ENCODE data around the gene PLEKHG5.

The PLEKHG5 gene

GRCh38 chr1:6483017-6483760 is 8.3 kb downstream of the PLEKHG5 start:
- peaks cover 8% of the 10 kb centered on the region for H3K27me3 Mint-ChIP-seq
- no peak overlapping the region for H3K4me3 Mint-ChIP-seq
- H3K27ac Mint-ChIP-seq: no peak overlapping the region

DNA sequence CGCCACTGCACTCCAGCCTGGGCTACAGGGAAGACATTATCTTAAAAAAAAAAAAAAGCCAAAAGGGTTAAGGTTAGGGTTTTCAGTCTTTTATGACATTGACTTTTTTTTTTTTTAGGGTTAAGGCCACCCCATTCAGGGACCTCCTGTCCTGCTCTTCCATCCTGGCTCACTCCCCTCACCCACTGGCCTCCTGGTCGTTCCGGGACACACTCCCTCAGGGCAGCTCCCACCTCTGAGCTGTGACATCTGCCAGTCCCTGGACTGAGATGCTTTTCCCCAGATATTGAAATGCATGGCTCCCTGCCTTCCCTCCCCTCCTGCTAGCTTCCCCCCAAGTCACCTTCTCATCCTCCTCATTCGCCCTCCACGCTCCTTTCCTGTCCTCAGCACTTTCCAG is 9.6 kb downstream of the PLEKHG5 start:
- Mint-ChIP-seq H3K27me3 (peaks cover 6% of the 10 kb centered on the region), H3K36me3 (no peaks in the 10 kb centered on the region), H3K27ac (no peak overlapping the region), H3K9me3 (ENCODE audit: low read depth) (no peaks in the 10 kb centered on the region), H3K4me3 (no peak overlapping the region), H3K4me1 (ENCODE audit: low read depth) (peaks cover 7% of the 10 kb centered on the region)

More at GRCh38 chr1:6483017-6483760, 8.3 kb downstream of the PLEKHG5 start:
- Mint-ChIP-seq H3K4me1 (ENCODE audit: low read depth) (peaks cover 9% of the 10 kb centered on the region), H3K9me3 (ENCODE audit: low read depth) (no peaks in the 10 kb centered on the region), H3K36me3 (no peaks in the 10 kb centered on the region)

- Mint-ChIP-seq H3K4me1 (ENCODE audit: low read depth) (peaks cover 3% of the 10 kb centered on the region), H3K27me3 (no peaks in the 10 kb centered on the region), H3K36me3 (no peaks in the 10 kb centered on the region), H3K9me3 (ENCODE audit: low read depth) (no peaks in the 10 kb centered on the region), H3K4me3 (no peak overlapping the region), H3K27ac (no peak overlapping the region)
These were observed 14.2 kb downstream of the PLEKHG5 start for GRCh38 chr1:6477039-6477820.

GRCh38 chr1:6476483-6476882 is 15.0 kb downstream of the PLEKHG5 start:
- Mint-ChIP-seq H3K27ac (no peak overlapping the region), H3K4me3 (no peak overlapping the region), H3K36me3 (no peaks in the 10 kb centered on the region), H3K27me3 (no peaks in the 10 kb centered on the region), H3K4me1 (ENCODE audit: low read depth) (peaks cover 3% of the 10 kb centered on the region), H3K9me3 (ENCODE audit: low read depth) (no peaks in the 10 kb centered on the region)

DNA sequence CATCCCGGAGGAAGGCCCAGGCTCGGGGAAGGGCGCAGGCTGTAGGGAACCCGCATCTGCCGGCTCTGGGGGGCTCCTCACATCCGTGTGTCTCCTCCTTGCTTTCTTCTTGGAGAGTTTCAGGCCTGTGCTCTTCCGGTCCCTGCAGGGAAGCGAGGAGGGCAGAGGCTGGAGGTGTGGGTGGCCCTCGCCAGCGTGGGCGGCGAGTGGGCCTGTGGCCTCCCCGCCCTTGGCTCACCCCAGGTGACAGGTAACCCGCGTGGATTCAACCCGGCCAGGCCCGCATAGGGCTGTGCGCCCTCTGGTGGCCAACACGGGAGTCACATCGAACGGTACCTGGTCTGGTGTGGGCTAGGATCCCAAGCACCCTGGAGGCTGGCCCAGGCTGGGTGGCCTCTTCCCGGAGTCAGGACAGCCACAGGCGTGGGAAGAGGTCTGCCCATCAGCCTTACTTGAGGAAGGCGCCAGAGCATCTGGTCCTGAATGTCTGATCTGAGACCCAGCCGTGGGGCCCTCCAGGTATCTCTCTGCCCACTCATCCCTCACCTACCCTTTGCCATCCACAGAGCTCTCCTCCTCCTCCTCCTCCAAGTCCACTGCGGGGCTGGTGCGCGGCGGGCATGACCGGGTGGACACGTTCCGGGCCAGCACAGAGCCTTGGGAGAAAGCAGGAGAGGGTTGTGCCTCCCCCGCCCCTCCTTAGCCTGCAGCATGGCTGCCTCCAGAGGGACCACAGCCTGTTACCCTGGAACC is 15.9 kb downstream of the PLEKHG5 start:
- no peak overlapping the region for H3K27ac Mint-ChIP-seq
- no peaks in the 10 kb centered on the region for H3K27me3 Mint-ChIP-seq
- peaks cover 3% of the 10 kb centered on the region for H3K4me1 Mint-ChIP-seq (ENCODE audit: low read depth)
- H3K4me3 Mint-ChIP-seq: no peak overlapping the region
- H3K9me3 Mint-ChIP-seq (ENCODE audit: low read depth): no peaks in the 10 kb centered on the region
- no peaks in the 10 kb centered on the region for H3K36me3 Mint-ChIP-seq

- H3K27ac Mint-ChIP-seq: no peak overlapping the region
- no peaks in the 10 kb centered on the region for H3K27me3 Mint-ChIP-seq
- H3K4me3 Mint-ChIP-seq: no peak overlapping the region
- peaks cover 3% of the 10 kb centered on the region for H3K4me1 Mint-ChIP-seq (ENCODE audit: low read depth)
- no peaks in the 10 kb centered on the region for H3K9me3 Mint-ChIP-seq (ENCODE audit: low read depth)
- no peaks in the 10 kb centered on the region for H3K36me3 Mint-ChIP-seq
These were observed 16.6 kb downstream of the PLEKHG5 start for GRCh38 chr1:6474815-6475282.

DNA sequence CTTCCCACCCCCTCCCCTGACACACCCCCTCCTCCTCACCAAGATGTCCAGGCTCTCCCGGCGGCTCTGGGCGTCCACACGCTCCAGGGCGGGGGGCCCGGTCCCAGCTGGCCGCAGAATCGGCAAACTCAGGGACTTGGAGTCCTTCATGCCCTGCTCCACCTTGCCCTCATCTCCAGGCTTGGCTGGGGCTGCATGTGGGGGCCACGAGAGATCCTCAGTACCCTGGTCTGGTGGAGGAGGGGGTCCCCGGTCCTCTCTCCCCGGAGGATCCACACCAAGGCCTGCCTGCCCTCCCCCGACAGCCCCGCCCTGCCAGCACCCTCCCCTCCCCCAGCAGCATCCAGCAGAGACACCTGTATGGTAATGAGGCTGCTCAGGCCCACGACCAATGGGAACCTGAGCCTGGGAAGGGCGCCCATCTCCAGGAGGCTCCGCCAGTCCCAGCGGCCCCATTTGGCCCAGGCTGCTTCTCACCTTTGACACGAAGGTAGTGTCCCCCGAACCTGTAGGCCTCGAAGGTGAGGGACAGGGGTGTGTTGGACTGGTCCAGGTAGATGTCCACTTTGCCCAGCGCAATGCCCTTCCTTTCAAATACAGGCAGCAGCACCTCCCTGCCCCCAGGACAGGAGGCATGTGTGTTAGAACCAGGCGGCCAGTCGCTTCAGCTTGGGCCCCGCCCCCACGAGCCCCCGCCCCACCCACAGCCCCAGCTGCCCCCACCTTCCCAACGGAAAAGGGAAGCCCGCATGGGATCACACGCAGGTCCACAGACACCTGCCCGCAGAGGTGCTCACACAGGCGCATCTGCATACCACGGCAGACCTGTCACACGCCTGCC is 17.3 kb downstream of the PLEKHG5 start:
- peaks cover 3% of the 10 kb centered on the region for H3K4me1 Mint-ChIP-seq (ENCODE audit: low read depth)
- H3K36me3 Mint-ChIP-seq: no peaks in the 10 kb centered on the region
- no peaks in the 10 kb centered on the region for H3K9me3 Mint-ChIP-seq (ENCODE audit: low read depth)
- no peaks in the 10 kb centered on the region for H3K27me3 Mint-ChIP-seq
- H3K4me3 Mint-ChIP-seq: no peak overlapping the region
- no peak overlapping the region for H3K27ac Mint-ChIP-seq

DNA sequence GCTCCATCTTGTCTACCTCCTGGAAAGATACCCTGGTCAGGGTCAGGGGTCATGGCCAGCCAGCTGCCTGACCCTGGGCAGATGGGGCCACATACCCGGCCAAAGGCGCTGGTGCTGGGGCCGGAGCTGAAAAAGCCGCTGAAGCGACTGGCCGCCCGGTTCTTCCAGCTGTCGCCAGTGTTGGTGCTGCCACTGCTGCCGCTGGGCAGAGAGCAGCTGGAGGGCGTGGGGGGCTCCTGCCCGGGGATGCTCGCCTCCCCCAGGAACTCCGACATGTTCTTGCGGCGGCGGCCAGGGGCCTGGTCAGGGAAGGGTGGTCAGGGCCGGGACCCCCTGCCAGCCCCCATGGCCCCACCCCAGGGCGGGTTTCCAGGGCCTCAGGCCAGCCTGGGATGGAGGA is 18.3 kb downstream of the PLEKHG5 start:
- Mint-ChIP-seq H3K27ac (no peak overlapping the region), H3K36me3 (no peaks in the 10 kb centered on the region), H3K9me3 (ENCODE audit: low read depth) (no peaks in the 10 kb centered on the region), H3K27me3 (no peaks in the 10 kb centered on the region), H3K4me3 (no peak overlapping the region), H3K4me1 (ENCODE audit: low read depth) (peaks cover 3% of the 10 kb centered on the region)

- Mint-ChIP-seq H3K9me3 (ENCODE audit: low read depth) (no peaks in the 10 kb centered on the region), H3K4me3 (no peak overlapping the region), H3K27me3 (no peaks in the 10 kb centered on the region), H3K4me1 (ENCODE audit: low read depth) (peaks cover 3% of the 10 kb centered on the region), H3K36me3 (no peaks in the 10 kb centered on the region), H3K27ac (no peak overlapping the region)
These were observed 19.1 kb downstream of the PLEKHG5 start for GRCh38 chr1:6472391-6472790.

DNA sequence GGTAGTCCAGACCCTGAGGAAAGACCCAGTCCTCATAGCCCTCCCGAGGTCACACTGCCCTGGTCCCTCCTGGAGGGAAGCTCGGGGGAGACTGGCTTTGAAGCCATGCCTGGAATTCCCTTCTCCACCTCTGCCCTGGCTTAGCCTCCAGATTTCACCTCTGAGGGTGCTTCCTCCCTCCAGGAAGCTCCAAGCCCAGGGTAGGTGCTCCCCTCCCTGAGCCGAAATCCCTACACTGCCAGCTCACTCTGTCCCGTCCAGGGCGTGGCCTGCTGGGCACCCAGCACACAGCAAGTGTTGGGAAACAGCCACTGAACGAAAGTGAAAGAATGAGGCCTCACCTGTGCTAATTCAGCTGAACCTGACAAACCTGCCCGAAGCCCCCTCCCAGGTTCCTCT is 19.5 kb downstream of the PLEKHG5 start:
- Mint-ChIP-seq H3K4me3 (no peak overlapping the region), H3K9me3 (ENCODE audit: low read depth) (no peaks in the 10 kb centered on the region)

DNA sequence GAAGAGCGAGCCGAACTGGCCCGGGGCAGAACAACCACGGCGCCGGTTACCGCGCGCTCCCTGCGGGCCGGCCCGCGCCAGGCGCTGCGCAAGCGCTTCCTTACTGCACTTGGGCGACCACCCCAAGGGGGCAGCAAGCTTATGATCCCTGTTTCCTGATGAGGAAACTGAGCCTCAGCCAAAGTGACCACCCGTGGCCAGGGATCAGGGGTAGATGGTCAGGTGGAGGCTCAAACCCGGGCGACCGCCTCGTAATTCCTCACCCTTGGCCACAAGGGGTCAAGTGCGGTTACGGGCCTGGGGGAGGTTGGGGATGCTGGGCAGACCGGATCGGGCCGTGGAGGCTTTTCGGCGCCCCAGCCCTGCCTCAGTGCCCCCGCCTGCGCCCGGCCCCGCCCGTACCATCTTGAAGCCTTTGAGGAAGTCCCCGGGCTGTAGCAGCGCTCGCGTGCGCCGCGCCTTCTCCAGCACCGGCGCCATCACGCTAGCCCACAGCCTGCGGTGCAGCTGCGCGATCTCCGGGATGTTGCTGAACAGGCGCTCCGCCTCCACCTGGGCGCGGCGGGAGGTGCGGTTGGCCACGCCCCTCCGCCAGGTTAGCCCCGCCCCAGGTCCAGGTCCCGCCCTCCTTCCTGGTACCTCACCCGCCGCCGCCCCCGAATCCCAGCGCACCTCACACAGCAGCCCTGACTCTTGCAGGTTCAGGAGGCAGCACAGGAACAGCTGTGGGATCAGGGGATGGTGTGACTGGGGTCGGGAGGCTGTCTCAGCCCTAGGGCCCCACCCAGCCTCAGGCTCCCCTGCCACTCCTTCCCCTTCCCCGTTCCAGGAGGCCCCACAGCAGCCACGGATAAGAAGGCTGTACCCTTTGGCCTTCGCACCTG is 20.1 kb downstream of the PLEKHG5 start:
- H3K4me3 Mint-ChIP-seq: no peak overlapping the region
- H3K9me3 Mint-ChIP-seq (ENCODE audit: low read depth): no peaks in the 10 kb centered on the region
- H3K36me3 Mint-ChIP-seq: no peaks in the 10 kb centered on the region
- peaks cover 3% of the 10 kb centered on the region for H3K4me1 Mint-ChIP-seq (ENCODE audit: low read depth)
- H3K27me3 Mint-ChIP-seq: no peaks in the 10 kb centered on the region
- H3K27ac Mint-ChIP-seq: no peak overlapping the region

More for the DNA sequence above, 19.5 kb downstream of the PLEKHG5 start:
- H3K4me1 Mint-ChIP-seq (ENCODE audit: low read depth): peaks cover 3% of the 10 kb centered on the region
- no peak overlapping the region for H3K27ac Mint-ChIP-seq
- H3K27me3 Mint-ChIP-seq: no peaks in the 10 kb centered on the region
- H3K36me3 Mint-ChIP-seq: no peaks in the 10 kb centered on the region

DNA sequence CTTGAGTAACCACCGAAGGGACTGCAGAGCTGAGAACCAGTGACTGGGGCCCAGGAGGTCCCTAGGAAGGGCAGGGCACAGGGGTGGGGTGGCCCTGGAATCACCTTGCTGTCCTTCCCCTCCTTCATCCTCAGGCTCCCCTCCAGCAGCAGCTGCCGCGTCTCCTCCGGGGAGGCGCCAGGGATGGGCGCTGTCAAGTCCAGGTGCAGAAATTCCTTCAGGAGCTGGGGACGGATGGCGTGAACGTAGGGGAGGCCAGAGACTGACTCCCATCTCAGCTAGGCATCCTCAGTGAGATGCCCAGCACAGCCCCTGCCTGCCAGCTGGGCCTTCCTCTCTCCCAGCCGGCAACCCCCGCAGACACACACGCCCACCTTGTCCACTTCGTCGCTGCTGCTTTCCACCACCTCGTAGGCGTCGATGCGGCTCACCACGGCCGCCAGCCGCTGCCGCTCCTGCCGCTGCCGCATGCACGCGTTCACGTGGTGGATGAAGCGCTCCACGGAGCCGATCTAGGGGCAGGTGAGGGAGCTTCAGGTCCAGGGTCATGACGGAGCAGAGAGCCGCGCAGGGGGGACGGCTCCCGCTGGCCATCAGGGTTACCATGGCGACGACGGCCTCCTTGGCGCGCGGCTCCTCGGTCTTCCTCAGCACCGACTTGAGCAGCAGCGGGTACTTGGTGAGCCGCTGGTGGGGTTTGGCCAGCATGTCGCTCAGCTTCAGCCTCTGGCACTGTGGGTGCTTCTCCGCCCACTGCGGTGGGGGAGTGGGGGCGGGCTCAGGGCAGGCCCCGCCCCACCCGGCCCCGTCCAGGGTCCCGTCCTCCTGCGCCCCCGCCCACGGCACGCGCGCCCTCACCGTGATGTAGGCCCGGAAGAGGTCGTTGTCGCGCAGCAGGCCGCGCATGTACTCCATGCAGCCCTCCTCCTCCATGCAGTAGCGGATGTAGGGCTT is 21.1 kb downstream of the PLEKHG5 start:
- no peaks in the 10 kb centered on the region for H3K27me3 Mint-ChIP-seq
- no peak overlapping the region for H3K27ac Mint-ChIP-seq
- H3K4me3 Mint-ChIP-seq: no peak overlapping the region
- no peaks in the 10 kb centered on the region for H3K9me3 Mint-ChIP-seq (ENCODE audit: low read depth)
- no peaks in the 10 kb centered on the region for H3K36me3 Mint-ChIP-seq
- no peaks in the 10 kb centered on the region for H3K4me1 Mint-ChIP-seq (ENCODE audit: low read depth)
